Measurements from ENCODE around the gene TTC6. TPM values are rescaled to one million over a fixed set of nuclear protein-coding genes. Genes with fewer than 3 reads are reported as not detected.

The TTC6 gene
- total and polyA plus RNA-seq, 10 of the 15 experiments (the other 5 are each of a cell fraction or from before 2014, with no cell fraction given), result not detected

DNA sequence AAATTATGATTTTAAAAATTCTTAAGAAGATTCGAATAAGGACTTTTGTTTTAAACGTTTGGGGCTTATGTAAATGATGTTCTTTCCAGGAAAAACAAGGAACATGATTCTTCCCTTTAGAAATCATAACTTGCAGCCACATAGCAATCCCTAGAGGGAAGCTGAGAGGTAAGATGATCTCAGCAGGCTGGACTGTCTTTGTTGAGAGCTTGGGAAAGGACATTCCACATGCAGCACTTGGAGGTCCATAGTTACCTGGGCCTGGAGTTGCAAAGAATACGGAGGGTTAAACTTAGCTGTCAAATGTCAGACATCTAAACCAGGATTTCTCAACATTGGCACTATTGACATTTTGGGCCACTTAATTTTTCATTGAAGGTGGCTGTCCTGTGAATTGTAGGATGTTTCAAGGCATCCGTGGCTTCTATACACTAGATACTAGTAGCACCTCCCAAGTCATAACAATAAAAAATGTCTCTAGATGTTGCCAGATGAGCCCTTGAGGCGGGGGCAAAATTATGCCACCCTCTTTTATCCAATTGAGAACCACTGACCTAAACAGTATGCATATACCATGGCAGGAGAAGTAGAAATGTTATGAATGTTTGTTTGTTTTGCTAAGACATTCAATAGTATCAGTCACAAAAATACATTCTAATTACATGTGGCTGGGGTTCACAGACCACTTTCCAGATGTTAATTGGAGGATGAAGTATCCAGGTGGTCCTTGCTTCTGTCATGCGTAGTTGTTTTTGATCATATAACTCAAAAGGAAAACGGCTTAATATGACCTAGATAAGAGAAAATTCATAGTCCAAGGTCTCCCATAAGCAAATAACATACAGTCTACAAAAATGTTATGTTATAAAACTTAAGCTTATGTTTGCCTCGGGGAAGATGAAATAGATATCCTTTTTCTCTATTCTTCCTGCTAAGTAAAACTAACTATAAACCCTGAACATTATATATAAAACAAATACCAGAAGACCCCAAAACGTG is 30.5 kb downstream of the TTC6 start (continued):
- TF ChIP-seq, protein P1, sequence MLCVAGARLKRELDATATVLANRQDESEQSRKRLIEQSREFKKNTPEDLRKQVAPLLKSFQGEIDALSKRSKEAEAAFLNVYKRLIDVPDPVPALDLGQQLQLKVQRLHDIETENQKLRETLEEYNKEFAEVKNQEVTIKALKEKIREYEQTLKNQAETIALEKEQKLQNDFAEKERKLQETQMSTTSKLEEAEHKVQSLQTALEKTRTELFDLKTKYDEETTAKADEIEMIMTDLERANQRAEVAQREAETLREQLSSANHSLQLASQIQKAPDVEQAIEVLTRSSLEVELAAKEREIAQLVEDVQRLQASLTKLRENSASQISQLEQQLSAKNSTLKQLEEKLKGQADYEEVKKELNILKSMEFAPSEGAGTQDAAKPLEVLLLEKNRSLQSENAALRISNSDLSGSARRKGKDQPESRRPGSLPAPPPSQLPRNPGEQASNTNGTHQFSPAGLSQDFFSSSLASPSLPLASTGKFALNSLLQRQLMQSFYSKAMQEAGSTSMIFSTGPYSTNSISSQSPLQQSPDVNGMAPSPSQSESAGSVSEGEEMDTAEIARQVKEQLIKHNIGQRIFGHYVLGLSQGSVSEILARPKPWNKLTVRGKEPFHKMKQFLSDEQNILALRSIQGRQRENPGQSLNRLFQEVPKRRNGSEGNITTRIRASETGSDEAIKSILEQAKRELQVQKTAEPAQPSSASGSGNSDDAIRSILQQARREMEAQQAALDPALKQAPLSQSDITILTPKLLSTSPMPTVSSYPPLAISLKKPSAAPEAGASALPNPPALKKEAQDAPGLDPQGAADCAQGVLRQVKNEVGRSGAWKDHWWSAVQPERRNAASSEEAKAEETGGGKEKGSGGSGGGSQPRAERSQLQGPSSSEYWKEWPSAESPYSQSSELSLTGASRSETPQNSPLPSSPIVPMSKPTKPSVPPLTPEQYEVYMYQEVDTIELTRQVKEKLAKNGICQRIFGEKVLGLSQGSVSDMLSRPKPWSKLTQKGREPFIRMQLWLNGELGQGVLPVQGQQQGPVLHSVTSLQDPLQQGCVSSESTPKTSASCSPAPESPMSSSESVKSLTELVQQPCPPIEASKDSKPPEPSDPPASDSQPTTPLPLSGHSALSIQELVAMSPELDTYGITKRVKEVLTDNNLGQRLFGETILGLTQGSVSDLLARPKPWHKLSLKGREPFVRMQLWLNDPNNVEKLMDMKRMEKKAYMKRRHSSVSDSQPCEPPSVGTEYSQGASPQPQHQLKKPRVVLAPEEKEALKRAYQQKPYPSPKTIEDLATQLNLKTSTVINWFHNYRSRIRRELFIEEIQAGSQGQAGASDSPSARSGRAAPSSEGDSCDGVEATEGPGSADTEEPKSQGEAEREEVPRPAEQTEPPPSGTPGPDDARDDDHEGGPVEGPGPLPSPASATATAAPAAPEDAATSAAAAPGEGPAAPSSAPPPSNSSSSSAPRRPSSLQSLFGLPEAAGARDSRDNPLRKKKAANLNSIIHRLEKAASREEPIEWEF (IDR thresholded peaks at IDR 0.05; ENCODE audit: insufficient replicate concordance, low read depth, low read length), result no peak
- no peak for TF ChIP-seq MYB (IDR thresholded peaks at IDR 0.05; ENCODE audit: borderline replicate concordance, low read depth, low read length)

GRCh38 chr14:37637341-37637740 is 41.9 kb downstream of the TTC6 start:
- ChIA-PET SMC1A (ENCODE audit: uncharacterized antibody, unreplicated experiment) (no interaction called here), RAD21 (ENCODE audit: unreplicated experiment) (no interaction called here), POLR2A (no interaction called here), CTCF (no interaction called here)
- Histone ChIP-seq H3K4me3 (no peak overlapping the region), H4K20me1 (ENCODE audit: control insufficient read depth, insufficient read depth) (no peaks in the 10 kb centered on the region), H3K79me2 (ENCODE audit: control insufficient read depth, insufficient read depth, low read length) (no peaks in the 10 kb centered on the region), H3K36me3 (ENCODE audit: control insufficient read depth in 2 of 2, insufficient read depth in 2 of 2, low read length in 1 of 2) (no peaks in the 10 kb centered on the region), H3K9me3 (replicated peaks; ENCODE audit: control insufficient read depth, insufficient read depth, low read length) (no peaks in the 10 kb centered on the region), H3K4me2 (ENCODE audit: control insufficient read depth, insufficient read depth) (no peak overlapping the region), H3K4me1 (ENCODE audit: control insufficient read depth, insufficient read depth, low read length) (no peaks in the 10 kb centered on the region), H3K27ac (ENCODE audit: control insufficient read depth, insufficient read depth) (no peak overlapping the region), H2AFZ (ENCODE audit: control insufficient read depth, low read depth, low read length) (no peak overlapping the region), H3K27me3 (replicated peaks in 1 of 2; ENCODE audit: control insufficient read depth in 2 of 2, insufficient read depth in 2 of 2, low read length in 1 of 2) (no peaks in the 10 kb centered on the region), H3K9ac (ENCODE audit: control insufficient read depth, insufficient read depth, low read length) (no peak overlapping the region)
- ATAC-seq (no peak), FAIRE-seq (no peak), DNase-seq (ENCODE audit: low read depth, low spot score) (no peak)
- intact Hi-C loops (cut with micrococcal nuclease; ENCODE audit: unreplicated experiment) (no loop called here), in situ Hi-C loops (cut with MboI) (no loop called here)
- WGBS (ENCODE audit: insufficient coverage, insufficient replicate concordance, low lambda C conversion rate, missing lambda C conversion rate), result 18% methylated on average over 4 of the region's 4 CpGs
- BruUV-seq (replicated peaks), result no TSS peak
- no peak for TF ChIP-seq DPF2 (IDR thresholded peaks at IDR 0.05)
- no peak for TF ChIP-seq POLR2AphosphoS5 (IDR thresholded peaks at IDR 0.05; ENCODE audit: low read length)
- no peak for TF ChIP-seq ZBED1 (IDR thresholded peaks at IDR 0.05; ENCODE audit: borderline replicate concordance)
- no peak for TF ChIP-seq NR2C2 (IDR thresholded peaks at IDR 0.05; ENCODE audit: borderline replicate concordance, control insufficient read depth, insufficient read length, low read depth)
- no peak for TF ChIP-seq IKZF1 (conservative IDR thresholded peaks at IDR 0.05)
- TF ChIP-seq, protein P2, sequence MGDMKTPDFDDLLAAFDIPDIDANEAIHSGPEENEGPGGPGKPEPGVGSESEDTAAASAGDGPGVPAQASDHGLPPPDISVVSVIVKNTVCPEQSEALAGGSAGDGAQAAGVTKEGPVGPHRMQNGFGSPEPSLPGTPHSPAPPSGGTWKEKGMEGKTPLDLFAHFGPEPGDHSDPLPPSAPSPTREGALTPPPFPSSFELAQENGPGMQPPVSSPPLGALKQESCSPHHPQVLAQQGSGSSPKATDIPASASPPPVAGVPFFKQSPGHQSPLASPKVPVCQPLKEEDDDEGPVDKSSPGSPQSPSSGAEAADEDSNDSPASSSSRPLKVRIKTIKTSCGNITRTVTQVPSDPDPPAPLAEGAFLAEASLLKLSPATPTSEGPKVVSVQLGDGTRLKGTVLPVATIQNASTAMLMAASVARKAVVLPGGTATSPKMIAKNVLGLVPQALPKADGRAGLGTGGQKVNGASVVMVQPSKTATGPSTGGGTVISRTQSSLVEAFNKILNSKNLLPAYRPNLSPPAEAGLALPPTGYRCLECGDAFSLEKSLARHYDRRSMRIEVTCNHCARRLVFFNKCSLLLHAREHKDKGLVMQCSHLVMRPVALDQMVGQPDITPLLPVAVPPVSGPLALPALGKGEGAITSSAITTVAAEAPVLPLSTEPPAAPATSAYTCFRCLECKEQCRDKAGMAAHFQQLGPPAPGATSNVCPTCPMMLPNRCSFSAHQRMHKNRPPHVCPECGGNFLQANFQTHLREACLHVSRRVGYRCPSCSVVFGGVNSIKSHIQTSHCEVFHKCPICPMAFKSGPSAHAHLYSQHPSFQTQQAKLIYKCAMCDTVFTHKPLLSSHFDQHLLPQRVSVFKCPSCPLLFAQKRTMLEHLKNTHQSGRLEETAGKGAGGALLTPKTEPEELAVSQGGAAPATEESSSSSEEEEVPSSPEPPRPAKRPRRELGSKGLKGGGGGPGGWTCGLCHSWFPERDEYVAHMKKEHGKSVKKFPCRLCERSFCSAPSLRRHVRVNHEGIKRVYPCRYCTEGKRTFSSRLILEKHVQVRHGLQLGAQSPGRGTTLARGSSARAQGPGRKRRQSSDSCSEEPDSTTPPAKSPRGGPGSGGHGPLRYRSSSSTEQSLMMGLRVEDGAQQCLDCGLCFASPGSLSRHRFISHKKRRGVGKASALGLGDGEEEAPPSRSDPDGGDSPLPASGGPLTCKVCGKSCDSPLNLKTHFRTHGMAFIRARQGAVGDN (IDR thresholded peaks at IDR 0.05), result no peak
- no peak for TF ChIP-seq SPI1 (IDR thresholded peaks at IDR 0.05; ENCODE audit: borderline replicate concordance, insufficient read depth, low read depth, low read length)
- no peak for TF ChIP-seq CEBPB (IDR thresholded peaks at IDR 0.05; ENCODE audit: borderline replicate concordance in 1 of 2, low read depth in 2 of 2, low read length in 2 of 2)
- no peak for TF ChIP-seq MTA3 (IDR thresholded peaks at IDR 0.05; ENCODE audit: borderline replicate concordance, low read length)
- no peak for TF ChIP-seq TARDBP (IDR thresholded peaks at IDR 0.05; ENCODE audit: borderline replicate concordance)

Data from GM12878 (cell line).